ENCODE measurements around the gene ACTA2.

Gene ACTA2

DNA sequence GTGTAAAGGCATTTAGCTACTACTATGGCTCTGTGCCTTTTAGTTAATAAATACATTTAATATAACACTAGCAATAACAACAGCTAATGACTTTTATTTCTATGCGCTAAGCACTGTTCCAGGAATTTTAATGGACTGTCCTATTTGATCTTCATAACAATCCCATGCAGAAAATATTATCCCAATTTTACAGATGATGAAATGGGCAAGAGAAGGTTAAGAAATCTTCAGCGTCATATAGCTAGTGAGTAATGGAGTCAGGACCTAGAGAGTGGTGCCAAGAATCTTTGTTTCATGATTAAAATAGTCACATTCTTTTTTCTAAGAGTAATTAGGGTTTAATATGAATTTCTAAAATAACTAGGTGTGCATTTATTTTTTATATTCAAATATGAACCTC, 32.4 kb downstream of the ACTA2 start:
- no peak for DNase-seq (ENCODE audit: low read depth)

DNA sequence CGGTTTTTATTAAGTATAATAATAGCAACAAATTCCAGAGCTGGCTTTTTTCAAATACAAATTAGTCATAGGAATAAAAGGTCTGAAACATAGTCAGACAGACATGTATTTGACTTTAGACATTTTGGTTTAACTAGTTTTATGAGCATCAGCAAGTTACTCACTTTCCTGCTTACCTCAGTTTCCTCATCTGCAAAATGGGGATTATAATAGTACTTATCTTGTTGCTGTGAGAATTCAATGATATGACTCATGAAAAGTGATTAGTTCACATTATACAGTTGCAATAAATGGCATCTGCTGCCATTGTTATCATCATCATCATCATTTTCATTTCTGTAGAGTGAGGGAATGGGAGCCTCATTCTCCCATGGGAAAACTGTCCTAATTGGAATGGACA, 33.5 kb downstream of the ACTA2 start:
- no peak for DNase-seq (ENCODE audit: low read depth)

DNA sequence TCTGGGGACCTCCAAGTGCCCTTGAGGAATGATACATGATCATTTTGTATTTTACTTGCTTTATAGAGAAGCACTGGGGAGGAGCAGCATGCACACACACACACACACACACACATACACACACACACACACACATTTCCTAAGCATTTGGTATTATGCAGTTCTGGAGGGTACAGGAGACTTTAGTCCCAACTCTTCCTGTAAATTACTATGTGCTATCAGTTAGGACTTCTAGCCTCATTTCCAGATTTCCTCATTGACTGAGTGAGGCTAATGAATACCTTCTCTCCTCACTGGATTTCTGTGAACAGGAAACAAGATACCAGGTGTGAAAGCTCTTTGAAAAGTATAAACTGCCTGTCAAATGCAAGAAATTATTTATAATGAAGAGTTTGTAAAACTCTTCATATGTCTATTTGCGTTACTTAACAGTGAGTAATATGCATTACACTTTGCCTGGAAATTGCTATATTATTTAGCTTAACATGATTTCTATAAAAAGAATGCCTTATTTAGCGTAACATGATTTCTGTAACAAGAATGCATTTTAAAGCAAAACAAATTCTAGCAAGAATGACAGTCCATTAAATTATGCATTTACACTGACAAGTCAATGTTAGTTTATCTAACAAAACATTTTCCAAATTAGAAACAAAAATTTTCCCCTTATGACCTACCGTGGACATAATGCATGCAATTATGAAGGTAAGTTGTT, 34.2 kb downstream of the ACTA2 start:
- DNase-seq (ENCODE audit: low read depth): no peak

DNA sequence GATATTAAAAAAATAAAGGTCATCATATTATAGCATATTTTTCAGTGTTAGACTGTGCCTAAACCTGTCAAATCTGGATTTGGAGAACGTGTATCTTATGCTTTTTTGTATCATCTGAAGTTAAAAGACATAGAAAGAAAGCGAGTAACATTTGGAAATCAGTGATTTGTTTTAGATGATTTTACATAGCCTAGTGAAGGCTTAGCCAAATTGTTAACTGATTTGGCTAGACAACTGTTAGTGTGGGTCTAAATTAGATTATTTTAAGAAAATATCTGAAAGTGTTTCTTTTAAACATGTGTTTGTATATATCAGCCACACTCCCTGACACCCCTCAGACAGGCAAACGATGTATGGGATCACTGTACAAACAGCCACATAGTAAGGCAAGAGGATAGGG, 35.6 kb downstream of the ACTA2 start:
- DNase-seq (ENCODE audit: low read depth): no peak

DNA sequence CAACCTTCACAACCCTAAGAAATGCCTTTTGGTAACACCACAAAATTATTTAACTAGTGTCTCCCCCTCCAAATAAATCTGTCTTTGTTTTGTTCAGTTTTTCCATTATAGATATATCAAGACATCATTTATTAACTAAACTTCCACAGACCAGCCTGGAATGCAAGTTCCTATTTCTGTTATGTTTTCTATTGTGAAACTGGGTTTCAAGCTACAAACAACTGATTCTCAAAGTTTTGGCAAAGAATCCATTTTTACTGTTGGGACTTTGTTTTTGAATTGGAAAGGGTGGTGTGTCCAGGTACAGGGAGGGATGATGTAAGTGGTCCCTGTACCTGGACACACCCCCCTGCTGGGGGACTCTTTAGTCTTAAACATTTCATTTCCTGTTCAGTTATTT, 36.3 kb downstream of the ACTA2 start:
- no peak for DNase-seq (ENCODE audit: low read depth)

DNA sequence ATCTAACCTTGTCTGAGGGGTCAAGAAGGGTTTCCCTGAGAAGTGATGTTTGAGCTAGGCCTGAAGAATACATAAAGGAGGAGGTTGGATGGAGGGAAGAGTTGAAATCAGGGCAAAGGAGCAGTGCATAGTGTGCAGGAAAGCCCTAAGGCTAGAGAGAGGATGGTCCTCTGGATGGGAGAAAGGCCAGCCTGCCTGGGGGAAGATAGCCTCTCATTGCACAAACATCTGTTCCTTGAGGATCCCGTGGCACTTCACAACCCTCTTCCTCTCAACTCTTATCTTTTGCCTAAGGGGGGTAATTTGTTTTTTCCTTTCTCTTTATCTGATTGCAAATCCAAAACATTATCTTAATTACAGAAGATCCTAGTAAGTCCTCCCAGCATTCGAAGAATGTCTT, 36.8 kb downstream of the ACTA2 start:
- DNase-seq (ENCODE audit: low read depth): no peak

DNA sequence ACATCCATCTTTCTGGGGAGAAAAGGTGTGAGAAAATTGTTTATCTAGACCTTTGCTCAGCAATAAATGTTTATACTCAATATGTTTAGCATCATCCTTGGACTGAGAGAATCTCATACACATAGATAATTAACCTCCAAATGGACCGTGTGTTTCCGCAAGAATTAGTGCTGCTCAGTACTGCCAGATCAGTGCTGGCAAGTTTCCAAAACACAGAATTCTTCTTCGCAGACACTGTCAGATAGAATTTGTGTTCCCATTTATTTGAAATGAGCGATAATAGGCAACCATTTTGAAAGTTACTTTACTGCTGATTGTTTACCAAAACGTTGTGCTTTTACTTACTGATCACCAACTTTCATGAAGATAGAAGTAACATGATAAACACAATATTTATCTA, 38.8 kb downstream of the ACTA2 start:
- DNase-seq (ENCODE audit: low read depth): no peak

DNA sequence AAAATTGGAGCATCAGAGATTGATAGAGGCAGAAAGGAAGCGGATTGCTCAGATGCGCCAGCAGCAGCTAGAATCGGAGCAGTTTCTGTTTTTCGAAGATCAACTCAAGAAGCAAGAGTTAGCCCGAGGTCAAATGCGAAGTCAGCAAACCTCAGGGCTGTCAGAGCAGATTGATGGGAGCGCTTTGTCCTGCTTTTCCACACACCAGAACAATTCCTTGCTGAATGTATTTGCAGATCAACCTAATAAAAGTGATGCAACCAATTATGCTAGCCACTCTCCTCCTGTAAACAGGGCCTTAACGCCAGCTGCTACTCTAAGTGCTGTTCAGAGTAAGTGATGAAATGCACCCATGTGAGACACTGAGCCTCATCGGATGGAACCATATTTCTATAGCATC, 39.4 kb downstream of the ACTA2 start:
- no peak for DNase-seq (ENCODE audit: low read depth)

DNA sequence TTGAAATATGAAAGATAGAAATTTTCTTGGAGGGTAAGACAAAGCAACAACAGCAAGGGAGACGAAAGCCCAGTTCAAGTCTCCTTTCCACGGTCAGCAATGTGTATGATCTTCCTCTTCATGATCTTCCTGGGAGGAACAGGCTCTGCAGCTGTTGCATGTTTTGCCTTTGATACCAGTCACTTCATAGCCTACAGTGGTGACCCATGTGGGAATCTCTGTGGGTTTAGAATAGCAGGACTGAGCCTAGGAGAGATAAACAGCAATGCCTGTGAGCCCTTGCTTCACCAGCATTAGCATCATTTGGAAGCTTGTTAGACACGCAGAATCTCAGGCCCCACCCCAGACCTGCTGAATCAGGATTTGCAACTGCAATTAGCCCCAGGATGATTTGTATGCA, 40.7 kb downstream of the ACTA2 start:
- DNase-seq (ENCODE audit: low read depth): no peak

DNA sequence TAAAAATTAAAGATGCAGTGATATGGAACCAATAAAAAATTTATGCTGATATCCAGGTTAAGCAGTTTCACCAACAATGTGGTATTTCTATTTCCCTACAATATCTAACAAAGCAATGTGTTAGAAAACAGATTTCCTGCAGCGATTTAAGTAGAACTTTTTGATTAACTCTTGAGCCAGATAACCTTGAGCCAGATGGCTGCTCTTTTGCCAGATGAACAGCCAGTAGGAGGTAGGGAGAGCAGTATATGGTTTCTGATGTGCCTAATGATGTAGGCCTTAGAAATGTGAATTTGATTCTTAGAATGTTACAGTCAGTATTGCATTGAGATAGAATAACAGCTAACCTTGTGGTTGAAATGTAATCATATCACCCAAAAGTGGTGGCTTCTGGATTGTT, 41.5 kb downstream of the ACTA2 start:
- DNase-seq (ENCODE audit: low read depth): no peak

DNA sequence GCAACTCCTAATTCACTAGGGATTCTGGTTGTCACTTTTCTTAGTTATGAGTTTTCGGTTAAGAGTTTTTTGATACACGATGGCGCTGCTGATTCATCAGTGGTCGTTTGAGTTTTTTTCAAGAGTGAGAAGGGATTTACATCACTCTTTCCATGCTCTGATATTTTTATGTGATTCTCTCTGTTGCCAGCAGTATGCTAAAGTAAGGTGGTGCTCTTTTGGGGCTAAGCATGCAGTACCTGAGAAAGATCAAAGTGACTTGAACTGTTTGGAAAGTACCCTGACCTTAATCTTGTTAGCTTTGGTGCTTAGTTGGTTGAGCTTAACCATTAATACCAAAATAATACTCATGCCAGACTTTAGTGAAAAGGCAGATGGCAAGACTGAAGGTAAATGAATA, 44.4 kb downstream of the ACTA2 start:
- DNase-seq (ENCODE audit: low read depth): no peak

DNA sequence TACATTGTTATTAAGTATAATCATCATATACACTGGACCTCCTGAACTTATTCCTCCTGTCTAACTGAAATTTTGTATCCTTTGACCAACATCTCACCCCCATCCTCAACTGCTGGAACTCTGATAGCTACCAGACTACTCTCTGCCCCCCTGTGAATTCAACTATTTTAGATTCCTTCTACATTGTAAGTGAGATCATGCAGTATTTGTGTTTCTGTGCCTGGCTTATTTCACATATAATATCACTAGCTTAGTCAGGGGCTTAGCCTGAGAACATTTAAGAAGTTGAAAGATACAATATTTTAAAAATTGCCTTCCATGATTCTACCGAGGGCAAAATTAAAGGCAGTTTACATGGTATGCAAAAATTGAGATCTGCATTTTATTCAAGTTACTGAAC, 45.7 kb downstream of the ACTA2 start:
- no peak for DNase-seq (ENCODE audit: low read depth)

DNA sequence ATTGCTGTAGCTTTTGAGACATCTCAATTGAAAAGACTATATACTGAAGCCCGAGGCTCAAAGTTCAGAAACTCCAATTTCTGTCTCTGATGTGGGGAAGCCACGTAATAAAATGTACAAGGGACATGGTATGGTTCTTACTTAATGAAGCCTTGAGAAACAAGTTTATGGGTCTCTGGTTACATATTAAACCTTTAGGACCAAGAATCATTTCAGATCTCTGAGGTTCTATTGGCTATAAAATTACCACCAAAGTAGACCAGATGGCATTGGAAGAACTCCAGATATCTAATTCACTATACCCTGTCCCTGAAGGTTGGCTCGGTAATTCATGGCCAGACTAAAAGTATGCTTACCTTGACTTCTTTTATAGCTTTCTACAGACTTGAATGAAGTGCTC, 48.9 kb downstream of the ACTA2 start:
- no peak for DNase-seq (ENCODE audit: low read depth)

DNA sequence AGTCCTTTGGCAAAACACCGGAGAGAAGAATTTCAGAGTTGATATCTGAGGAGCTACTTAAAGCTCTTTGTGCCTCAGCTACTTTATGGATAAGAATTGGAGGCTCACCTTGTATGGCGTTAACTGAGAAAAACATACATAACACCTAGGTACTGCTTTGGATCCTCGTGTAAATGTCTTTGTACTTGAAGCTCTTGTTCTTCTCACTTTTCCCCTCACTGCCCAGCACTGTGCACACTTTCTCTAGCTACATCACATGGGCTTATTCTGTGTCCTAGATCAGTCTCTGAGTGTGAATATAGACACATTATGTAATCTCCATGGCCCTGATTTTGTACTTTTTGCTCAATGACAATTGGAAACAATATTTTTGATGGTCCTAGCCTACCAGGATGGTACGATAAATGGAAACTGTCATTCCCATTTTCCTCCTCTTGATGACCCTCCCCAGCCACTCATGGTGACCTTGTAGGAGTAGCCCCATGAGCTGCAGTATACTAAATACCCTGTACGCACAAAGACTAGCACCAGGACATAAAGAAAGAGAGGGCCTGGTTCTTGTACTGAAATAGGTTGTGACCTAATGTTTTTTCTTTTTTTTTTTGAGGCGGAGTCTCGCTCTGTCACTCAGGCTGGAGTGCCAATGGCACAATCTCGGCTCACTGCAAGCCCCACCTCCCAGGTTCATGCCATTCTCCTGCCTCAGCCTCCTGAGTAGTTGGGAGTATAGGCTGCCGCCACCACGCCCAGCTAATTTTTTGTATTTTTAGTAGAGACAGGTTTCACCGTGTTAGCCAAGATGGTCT, 50.4 kb downstream of the ACTA2 start:
- no peak for DNase-seq (ENCODE audit: low read depth)

DNA sequence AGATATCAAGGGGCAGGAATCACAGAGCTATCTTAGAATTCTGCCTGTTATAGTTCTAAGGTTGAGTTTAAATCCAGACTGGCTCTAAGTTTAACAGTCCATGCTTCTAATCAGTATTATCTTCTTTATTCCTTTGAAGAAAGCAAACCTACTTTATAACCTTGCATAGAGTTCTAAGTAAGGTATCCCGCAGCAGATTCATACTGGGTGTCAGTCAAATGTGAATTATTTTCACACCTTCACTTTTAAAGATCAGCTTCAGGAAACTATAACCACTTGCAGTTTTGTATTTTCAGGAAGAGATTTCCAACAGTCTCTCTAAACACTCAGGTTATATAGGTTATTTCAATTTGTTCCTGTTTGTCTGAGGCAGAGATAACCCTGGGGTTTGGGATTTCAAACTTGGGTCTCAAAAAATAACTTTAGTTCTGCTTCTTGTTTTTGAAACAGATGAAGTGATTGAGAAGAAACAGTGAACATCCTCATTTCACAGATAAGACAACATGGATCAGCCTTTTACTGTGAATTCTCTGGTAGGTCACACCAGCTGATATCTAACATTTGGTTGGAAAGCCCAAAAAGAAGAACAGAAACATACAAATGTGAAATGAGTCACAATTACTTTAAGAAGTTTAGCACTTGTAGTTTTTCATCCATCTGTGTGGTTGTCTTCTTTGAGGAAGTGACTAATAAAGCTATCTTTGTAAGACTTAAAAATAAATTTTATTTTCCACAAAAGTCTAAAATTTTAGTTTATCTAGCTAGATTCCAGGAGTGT, 51.2 kb downstream of the ACTA2 start:
- no peak for DNase-seq (ENCODE audit: low read depth)

DNA sequence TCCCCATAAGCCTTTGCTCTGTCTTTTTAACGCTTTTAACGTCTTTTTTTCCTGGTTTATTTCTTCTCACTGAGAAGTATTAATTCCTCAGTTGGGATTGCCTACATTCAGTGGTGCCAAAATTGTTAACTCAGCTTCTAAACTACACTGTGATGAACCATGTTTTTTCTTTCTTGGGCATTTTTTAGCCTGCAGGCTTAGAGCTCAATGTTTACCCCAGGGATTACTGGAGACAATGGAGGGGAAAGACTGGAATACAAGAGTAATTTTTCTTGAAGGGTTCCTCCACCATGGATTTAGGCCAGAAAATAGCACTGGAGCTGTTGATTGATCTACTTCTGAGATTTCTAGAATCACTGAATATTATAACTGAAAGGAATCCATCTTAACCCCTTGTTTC, 52.7 kb downstream of the ACTA2 start:
- no peak for DNase-seq (ENCODE audit: low read depth)

DNA sequence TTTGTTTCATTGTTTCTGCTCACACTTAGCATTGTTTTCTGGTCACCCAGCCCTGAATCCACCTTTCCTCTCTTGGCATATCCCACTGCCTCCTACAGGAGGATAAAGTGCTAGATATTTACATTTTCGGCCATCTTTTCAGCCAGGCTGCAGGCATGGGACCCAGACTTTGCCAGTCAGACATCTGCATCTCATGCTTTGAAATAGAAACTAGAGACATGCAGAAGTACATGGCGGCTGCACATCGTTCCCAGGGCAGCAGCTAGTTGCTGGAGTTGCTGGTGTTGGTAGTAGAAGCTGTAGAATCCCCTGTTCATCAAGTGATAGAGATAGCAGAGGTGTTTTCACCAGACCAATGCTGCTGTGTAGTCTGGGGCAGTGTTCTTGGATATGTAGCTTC, 53.8 kb downstream of the ACTA2 start:
- DNase-seq (ENCODE audit: low read depth): no peak

DNA sequence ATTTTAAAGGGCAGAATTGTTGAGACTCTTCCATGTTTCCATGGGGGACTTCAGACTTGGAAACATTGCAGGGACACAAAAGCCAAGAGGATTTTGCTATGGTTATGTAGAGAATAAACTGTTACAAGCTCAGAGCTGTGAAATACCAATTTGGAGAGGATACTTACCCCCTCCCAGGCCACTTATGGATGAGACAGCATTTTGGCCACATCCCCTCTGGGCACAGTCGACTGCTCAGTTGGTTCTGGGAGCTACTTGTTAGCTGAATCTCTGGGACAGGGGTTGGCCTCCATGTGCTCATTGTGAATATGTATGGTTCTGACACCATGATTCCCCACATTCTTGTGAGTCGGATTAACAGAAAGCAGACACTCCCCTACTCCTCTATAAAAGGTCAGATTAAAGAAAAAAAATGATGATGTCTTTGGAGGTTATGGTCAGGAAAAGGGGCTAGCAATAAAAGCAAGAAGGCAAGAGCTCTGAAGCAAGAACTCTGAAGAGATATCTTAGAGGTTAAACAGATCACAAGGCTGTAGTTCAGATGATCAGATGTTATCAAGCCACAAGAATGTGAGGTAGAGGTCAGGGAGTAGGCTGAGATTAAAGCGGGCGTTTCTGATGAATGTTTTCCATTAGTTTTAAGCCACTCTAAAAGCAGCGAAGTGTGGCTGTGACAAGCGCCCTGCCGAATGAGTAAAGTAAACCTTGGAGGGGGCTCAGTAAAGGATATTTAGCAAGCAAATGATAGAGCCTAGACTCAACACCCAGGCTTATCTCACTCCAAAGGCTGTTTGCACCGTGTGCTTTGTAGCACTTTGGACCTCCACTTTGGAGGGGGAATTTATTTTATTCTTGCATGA, 55.3 kb downstream of the ACTA2 start:
- no peak for DNase-seq (ENCODE audit: low read depth)

DNA sequence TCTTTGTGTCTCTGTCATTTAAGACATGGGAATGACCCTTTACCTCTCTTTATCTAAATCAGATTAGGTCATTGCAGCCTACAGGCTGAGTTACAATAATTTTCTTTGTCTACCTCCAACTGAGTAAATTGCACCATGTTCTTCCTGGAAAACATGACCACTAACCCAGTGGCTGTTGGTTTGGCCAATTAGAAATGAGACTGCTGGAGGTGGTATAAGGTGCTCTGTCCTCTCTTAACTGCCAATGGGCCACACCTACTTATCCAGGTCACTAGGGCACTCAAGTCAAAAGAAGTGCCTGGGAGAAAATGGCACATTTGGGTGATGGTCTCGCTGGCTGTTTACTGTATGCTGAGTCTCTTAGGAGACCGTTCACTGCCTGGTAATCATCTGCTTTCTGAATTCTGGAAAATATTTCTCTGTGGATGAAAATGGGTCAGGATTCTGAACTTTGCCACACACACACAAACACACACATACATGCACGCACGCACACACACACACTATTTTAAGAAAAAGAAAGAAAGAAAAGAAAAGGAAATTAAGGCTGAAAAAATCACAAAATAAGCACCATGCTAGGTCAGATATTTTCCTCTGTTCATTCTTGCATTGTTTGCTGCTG, 56.1 kb downstream of the ACTA2 start:
- DNase-seq (ENCODE audit: low read depth): no peak

DNA sequence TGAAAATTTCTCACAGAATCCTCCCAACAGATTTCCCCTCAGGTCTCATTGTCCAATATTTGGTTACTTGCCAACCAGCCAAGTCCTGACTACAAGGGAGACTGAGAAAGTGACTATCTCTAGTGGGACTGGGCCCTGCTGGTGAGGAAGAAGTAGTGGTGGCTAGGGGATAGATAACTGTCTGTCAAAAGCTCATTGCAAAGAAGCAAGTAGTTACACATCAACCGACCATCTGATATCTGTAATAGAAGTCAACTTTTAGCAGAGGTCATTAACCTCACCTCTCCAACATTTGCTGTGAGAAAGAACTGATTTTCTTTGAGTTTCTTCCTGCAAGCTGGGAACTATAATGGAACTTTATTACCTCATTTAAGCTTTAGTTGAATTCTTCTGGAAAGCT, 57.3 kb downstream of the ACTA2 start:
- no peak for DNase-seq (ENCODE audit: low read depth)

DNA sequence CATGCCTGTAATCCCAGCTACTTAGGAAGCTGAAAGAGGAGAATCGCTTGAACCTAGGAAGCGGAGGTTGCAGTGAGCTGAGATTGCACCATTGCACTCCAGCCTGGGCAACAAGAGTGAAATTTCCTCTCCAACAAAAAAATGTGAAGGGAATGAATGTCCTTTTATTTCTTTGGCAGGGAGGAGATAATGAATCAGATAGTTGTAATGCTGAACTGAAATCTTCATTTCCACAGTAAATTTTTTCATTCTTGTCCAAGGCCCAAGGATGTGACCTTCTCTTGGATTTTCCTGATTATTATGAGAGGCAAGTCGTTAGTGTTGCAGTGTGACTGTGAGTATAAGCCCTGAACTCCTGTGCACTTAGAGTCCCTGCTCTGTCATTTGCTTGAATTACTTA, 59.0 kb downstream of the ACTA2 start:
- peak; percentile 83 for DNase-seq (ENCODE audit: low read depth)
